Body of pancreas (tissue), 4 donors: Measurements from ENCODE around the gene CDH6.

Experiments
- POLR2A ChIP-seq, 3 donors: fragments of 450-650 bp; IDR thresholded peaks; one replicate each; pipeline ENCODE4 v1.6.1; 2016; ENCODE audit warnings: antibody characterized with exemption in 3 of 3, mild to moderate bottlenecking in 2 of 3
- TF ChIP-seq, protein P1 (sequence below), 7 experiments: fragments of 450-650 bp in 4 of 7; fragments of 200-600 bp in 3 of 7; sonication (generic) in 3 of 7; IDR thresholded peaks; one replicate each; pipeline ENCODE4 v1.5.1; 2016 to 2019; ENCODE audit warnings: antibody characterized with exemption in 7 of 7

DNA sequence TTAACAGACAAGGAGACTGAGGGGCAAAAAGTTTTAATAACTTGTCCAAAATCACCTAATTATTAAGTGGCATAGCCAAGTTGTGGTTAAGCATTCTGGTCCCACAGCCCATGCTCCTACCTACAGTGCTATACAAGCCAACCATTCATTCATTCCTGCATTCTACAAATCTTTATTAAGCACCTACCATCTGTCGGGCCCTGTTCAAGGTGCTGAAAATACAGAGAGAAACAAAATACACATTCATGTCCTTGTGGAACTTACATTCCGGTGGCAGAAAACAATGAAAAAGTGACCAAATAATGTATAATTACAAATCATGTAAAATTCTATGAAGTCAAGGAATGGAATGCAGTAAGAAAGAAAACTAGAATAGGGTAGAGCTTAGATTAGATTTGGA lies 27.8 kb upstream of the CDH6 start:
- TF ChIP-seq, protein P1, sequence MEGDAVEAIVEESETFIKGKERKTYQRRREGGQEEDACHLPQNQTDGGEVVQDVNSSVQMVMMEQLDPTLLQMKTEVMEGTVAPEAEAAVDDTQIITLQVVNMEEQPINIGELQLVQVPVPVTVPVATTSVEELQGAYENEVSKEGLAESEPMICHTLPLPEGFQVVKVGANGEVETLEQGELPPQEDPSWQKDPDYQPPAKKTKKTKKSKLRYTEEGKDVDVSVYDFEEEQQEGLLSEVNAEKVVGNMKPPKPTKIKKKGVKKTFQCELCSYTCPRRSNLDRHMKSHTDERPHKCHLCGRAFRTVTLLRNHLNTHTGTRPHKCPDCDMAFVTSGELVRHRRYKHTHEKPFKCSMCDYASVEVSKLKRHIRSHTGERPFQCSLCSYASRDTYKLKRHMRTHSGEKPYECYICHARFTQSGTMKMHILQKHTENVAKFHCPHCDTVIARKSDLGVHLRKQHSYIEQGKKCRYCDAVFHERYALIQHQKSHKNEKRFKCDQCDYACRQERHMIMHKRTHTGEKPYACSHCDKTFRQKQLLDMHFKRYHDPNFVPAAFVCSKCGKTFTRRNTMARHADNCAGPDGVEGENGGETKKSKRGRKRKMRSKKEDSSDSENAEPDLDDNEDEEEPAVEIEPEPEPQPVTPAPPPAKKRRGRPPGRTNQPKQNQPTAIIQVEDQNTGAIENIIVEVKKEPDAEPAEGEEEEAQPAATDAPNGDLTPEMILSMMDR (IDR thresholded peaks at IDR 0.05), result no peak
- no peak for TF ChIP-seq POLR2A (IDR thresholded peaks at IDR 0.05)
